Uterus (tissue), 4 donors: ENCODE measurements around the gene AQP6. TPM values are rescaled to one million over a fixed set of nuclear protein-coding genes. Genes with fewer than 3 reads are reported as not detected.

Experiments
- DNase-seq, 2 donors: peaks; one replicate each; pipeline ENCODE4 v3.0.0-alpha.2; 2019 to 2020
- H3K27ac ChIP-seq, 2 donors: fragments of 200-600 bp; sonication (generic); 1 replicate in 1 of 2; 2 replicates in 1 of 2; pipeline ENCODE4 v1.5.1; 2016 to 2018
- H3K27me3 ChIP-seq, 2 donors: fragments of 200-600 bp; sonication (generic); one replicate each; pipeline ENCODE4 v1.5.1; 2018 to 2019; ENCODE audit warnings: control low read depth in 1 of 2
- H3K36me3 ChIP-seq, 2 donors: fragments of 200-600 bp; sonication (generic); one replicate each; pipeline ENCODE4 v1.5.1; 2019; ENCODE audit warnings: control low read depth in 1 of 2
- H3K4me1 ChIP-seq, 2 donors: fragments of 200-600 bp; sonication (generic); one replicate each; pipeline ENCODE4 v1.5.1; 2018 to 2019; ENCODE audit warnings: control low read depth in 1 of 2
- H3K4me3 ChIP-seq, 2 donors: fragments of 200-600 bp; sonication (generic); 1 replicate in 1 of 2; 2 replicates in 1 of 2; pipeline ENCODE4 v1.5.1; 2018 to 2019; ENCODE audit warnings: mild to moderate bottlenecking in 1 of 2
- H3K9me3 ChIP-seq, 2 donors: fragments of 200-600 bp; sonication (generic); one replicate each; pipeline ENCODE4 v1.5.1; 2019; ENCODE audit warnings: control low read depth in 1 of 2
- CTCF ChIP-seq, 4 experiments: fragments of 200-600 bp in 2 of 4; fragments of 450-650 bp in 2 of 4; sonication (generic) in 2 of 4; IDR thresholded peaks; one replicate each; pipeline ENCODE4 v1.5.1; 2016 to 2019; ENCODE audit warnings: antibody characterized with exemption in 4 of 4, mild to moderate bottlenecking in 2 of 4, moderate library complexity in 1 of 4
- POLR2A ChIP-seq, 2 donors: fragments of 450-650 bp; IDR thresholded peaks; one replicate each; pipeline ENCODE4 v1.6.1; 2016; ENCODE audit warnings: antibody characterized with exemption in 2 of 2, mild to moderate bottlenecking in 1 of 2, moderate library complexity in 1 of 2
- intact Hi-C: fragments of 100-400 bp; cut with DNase I; formaldehyde crosslinking; loops from one replicate; pipeline ENCODE4 v1.15.1; 2023; ENCODE audit warnings: low total_unique reads
- total RNA-seq, 4 donors: library from RNA; depleted of rRNA in 3 of 4; stranded (reverse); fragments of >200 nt in 3 of 4; gene quantifications; one replicate each; pipeline versions ENCODE4 v1.1.0 to v1.2.4, GENCODE V29; 2014 to 2023
- donor health status: DM: yes; HTN: yes; CAD: no.

The AQP6 gene
- total RNA-seq, 4 donors from 2014 or later = 0.35 TPM; not detected in 3

DNA sequence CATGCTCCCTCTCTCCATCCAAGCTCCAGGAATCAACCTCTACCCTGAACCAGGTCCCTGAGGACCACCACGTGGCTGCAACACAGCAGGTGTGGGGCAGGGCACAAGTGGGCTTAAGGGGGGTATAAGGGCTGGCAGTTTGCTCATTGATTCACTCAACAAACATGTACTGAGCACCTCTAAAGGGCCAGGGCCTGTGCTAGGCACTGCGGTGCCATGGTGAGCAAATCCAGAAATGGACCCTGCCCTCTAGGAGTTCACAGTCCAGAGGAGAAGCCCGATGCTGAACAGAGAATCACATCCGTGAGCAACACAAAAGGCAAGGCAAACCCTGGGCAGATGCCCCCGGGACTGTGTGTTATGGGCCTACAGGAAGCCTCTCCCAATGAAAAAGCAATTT is 28.7 kb upstream of the AQP6 start:
- Histone ChIP-seq H3K9me3 (no peaks in the 10 kb centered on the region), H3K27me3 (no peaks in the 10 kb centered on the region), H3K4me3 (no peak overlapping the region), H3K27ac (no peak overlapping the region), H3K4me1 (no peaks in the 10 kb centered on the region), H3K36me3 (no peaks in the 10 kb centered on the region)
- TF ChIP-seq POLR2A (IDR thresholded peaks at IDR 0.05) = no peak
- no peak for TF ChIP-seq CTCF (IDR thresholded peaks at IDR 0.05)
- intact Hi-C loops = no loop called here
- no peak for DNase-seq

- no peaks in the 10 kb centered on the region for H3K9me3 ChIP-seq
- H3K27ac ChIP-seq = no peak overlapping the region
- no peak for TF ChIP-seq CTCF (IDR thresholded peaks at IDR 0.05)
- TF ChIP-seq POLR2A (IDR thresholded peaks at IDR 0.05) = no peak
- H3K4me1 ChIP-seq = no peaks in the 10 kb centered on the region
- no peak overlapping the region for H3K4me3 ChIP-seq
- intact Hi-C loops = no loop called here
- H3K36me3 ChIP-seq = no peaks in the 10 kb centered on the region
- no peak for DNase-seq
- no peaks in the 10 kb centered on the region for H3K27me3 ChIP-seq
These were observed 28.0 kb upstream of the AQP6 start for GRCh38 chr12:49944718-49945117.

DNA sequence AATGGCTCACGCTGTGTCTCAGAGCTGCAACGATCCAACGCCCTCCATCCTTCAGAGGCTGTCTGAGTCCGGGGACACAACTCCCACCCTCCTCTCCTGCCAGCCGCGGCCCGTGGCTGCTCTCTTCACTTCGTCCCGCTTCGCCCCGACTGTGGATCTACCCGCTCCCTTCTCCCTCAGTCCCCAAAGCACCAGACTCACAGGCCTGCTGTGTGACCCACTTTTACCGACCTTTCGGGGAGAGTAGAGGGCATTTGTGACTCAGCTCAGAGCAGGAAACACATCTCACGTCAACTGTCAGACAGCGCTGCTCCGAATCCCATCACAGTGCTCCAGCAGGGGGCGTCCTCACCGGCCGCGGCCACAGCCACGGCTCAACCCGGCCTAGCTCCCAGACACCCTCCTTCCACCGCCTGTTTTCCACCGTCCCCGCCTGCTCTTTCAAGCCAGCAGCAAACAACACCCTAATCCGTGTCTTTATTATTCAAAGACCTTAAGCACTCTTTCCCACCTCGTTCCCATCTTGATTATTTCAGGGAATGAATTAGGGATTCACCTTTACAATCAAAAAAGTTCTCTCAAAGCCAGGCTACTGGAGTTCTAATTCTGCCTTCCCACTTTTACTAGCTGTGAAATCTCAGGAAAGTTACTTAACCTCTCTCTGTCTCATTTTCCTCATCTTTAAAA is 27.2 kb upstream of the AQP6 start:
- no peaks in the 10 kb centered on the region for H3K27me3 ChIP-seq
- peak; percentile 75 to 89 (median 77) for TF ChIP-seq CTCF (IDR thresholded peaks at IDR 0.05)
- peak in 1 of 2 donors; percentile 7 for TF ChIP-seq POLR2A (IDR thresholded peaks at IDR 0.05)
- H3K36me3 ChIP-seq = no peaks in the 10 kb centered on the region
- H3K4me3 ChIP-seq = peak overlapping the region in 1 of 2 donors; percentile 5
- no peaks in the 10 kb centered on the region for H3K4me1 ChIP-seq
- H3K9me3 ChIP-seq = no peaks in the 10 kb centered on the region
- peak overlapping the region in 1 of 2 donors; percentile 38 for H3K27ac ChIP-seq
- DNase-seq = peak; percentile 76 to 88
- intact Hi-C loops = no loop called here

DNA sequence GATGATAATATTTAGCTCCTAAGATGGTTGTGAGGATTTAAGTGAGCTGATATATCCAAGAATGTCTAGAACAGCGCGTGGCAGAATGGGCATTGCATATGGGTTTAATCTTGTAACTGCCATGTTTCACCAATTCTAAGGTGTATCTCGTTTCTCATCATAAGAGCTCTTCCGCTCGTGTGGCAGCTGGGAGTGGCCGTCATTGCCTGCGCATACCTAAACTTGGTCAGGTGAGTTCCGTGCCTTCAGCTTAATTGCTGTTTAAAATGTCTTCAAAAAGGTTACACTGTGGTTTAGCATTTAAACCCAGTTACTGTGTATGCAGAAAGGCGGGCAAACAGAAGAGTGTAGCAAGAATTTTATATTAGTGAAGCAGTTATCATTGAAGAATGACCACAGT is 26.7 kb upstream of the AQP6 start:
- H3K9me3 ChIP-seq = no peaks in the 10 kb centered on the region
- no peaks in the 10 kb centered on the region for H3K36me3 ChIP-seq
- no peaks in the 10 kb centered on the region for H3K4me1 ChIP-seq
- no peak for DNase-seq
- TF ChIP-seq CTCF (IDR thresholded peaks at IDR 0.05) (no peak), POLR2A (IDR thresholded peaks at IDR 0.05) (no peak)
- intact Hi-C loops = no loop called here
- no peaks in the 10 kb centered on the region for H3K27me3 ChIP-seq
- no peak overlapping the region for H3K27ac ChIP-seq
- H3K4me3 ChIP-seq = no peak overlapping the region

- Histone ChIP-seq H3K4me3 (no peak overlapping the region), H3K27ac (no peak overlapping the region), H3K9me3 (no peaks in the 10 kb centered on the region), H3K4me1 (no peaks in the 10 kb centered on the region), H3K36me3 (no peaks in the 10 kb centered on the region), H3K27me3 (no peaks in the 10 kb centered on the region)
- TF ChIP-seq POLR2A (IDR thresholded peaks at IDR 0.05) (no peak), CTCF (IDR thresholded peaks at IDR 0.05) (no peak)
- intact Hi-C loops = no loop called here
- DNase-seq = no peak
These were observed 26.2 kb upstream of the AQP6 start for GRCh38 chr12:49946497-49946896.
